ENCODE results near the gene FIBIN.
"Not testable (repeated sequence)": the region's sequence is repeated elsewhere in the genome, so short reads cannot be mapped to it uniquely, and the experiment has no call there.

FIBIN gene

GRCh38 chr11:26993965-26994457 is at the start of gene FIBIN:
TSS of gene FIBIN (plus strand) at chr11:26994112. CDS start at chr11:26994527, 415 bp downstream.
- DNase-seq = no peak

DNA sequence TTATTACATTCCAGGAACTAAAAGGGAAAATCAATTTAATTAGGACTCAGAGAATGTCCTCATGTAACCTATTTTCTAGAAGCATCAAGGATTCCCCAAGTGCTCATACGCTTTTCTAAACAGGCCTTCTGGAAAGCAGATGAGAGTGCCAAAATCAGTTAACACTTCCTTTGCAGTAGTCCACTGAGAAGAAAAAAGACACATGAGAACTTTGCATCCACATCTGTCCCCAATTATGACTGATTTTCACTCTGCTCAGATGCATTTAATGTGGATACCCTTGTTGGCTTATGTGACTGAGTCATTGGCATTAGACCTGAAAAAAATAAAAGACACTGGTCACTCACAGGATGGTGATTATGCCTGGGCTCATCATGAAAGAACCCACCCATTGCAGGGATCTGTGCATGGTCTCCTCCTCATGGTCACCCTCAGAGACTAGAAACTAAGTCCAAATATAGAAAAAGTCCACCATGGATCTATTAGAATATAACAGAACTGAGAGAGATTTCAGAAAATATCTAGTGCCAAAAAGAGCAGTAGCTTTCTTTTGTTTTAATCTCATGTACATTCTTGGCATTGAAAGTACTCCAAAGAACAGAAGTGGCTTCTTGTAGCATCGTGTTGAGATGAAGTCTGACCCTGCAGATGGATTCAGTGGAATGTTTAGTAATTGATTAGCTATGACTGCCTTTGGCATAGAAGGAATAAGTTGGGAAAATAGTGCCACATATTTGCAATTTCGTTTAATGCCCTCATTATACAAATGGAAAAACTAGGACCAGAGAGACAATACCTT is 48.8 kb upstream of the FIBIN start:
- DNase-seq = no peak

GRCh38 chr11:26946257-26946716 is 47.6 kb upstream of the FIBIN start:
- no peak for DNase-seq

DNA sequence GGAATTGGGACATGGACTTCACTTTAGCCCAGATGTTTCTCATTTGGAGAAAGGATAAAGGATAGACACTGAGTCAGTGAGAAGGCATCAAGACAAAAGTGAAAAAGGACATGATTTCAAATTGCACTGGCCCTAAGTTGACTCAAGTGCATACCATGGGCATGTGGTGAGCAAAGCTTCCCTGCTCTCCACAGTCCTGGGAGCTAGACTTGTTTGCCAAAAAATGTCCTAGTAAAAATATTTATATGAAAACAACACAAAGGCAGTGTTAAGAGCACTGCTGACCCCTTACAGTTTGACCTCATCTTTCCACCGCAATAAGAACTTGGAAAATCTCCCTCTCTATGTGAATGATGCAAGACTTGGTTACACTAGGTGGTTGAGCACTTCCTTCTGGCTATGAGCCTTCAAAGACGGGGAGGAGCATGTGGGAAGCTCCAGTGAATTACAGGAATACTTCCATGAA is 46.5 kb upstream of the FIBIN start:
- DNase-seq = no peak

DNA sequence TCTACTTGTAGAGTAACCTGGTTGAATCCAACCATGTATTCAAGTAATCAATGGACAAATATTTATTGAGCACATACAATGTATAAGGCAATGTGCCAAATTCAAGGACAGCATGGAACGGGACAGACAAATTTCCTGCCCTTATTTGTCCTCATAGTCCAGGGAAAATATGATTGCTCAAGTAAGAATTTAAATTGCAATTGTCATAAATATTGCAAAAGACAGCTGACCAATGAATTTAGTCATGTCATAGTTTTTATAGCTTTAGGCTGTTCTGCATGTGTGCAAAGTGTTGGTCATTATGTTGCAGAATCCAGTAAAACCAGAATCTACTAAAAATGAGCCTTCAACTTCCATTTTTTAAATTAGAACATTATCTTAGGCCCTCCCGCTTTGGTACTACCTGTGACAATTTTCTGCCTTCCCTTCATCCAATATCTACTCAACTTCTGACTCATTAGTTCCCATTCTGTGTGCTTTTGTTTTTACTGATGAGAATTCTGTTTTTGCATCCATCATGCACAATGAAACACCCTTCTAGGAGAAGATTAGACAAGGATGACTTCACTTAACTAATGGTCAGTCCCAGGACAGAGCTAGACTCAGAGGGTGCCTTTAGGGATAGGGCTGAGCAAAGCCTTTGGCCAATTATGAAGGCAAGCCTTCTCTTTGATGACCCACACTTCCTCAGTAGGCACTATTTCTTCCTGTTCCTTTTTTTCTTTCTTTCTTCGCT is 45.8 kb upstream of the FIBIN start:
- no peak for DNase-seq

DNA sequence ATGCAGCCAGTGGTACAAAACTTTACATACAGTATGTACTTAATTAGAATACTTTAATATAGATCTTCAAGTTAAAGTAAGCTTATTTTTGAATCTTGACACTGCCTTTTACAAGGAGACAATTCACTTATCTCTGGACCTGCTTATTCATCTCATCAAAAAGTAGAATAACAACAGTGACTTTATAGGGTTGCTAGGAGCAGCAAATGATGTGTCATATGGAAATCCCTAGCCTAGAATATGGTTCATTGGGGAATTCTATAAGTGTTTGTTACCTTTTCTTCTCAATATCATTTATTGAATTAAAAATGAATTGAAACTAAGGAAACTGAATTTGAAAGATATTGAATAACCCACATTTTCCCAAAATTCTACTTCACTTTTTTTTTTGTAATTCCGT is 45.0 kb upstream of the FIBIN start:
- no peak for DNase-seq

DNA sequence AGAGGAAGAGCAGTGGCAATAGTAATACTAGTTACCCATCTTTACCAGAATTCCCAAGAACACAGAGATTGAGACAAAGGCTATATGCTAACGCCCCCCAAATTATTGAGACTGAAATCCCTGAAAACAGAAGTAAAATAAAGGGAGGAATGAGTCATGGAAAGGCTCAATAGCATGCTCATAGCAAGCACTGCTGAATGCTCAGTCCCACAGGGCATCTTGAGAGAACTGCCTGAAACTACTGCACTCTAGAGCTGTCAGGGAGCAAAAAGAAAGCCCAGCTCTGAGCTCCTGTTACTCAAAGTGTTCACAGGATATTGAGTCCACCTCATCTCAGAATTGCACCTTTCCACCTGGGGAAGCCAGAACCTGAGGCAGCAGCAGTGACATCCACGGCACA is 44.1 kb upstream of the FIBIN start:
- no peak for DNase-seq

- DNase-seq = no peak
Measured at GRCh38 chr11:26950260-26950719, 43.6 kb upstream of the FIBIN start.

- no peak for DNase-seq
Measured at GRCh38 chr11:26951809-26952515, 42.0 kb upstream of the FIBIN start.

DNA sequence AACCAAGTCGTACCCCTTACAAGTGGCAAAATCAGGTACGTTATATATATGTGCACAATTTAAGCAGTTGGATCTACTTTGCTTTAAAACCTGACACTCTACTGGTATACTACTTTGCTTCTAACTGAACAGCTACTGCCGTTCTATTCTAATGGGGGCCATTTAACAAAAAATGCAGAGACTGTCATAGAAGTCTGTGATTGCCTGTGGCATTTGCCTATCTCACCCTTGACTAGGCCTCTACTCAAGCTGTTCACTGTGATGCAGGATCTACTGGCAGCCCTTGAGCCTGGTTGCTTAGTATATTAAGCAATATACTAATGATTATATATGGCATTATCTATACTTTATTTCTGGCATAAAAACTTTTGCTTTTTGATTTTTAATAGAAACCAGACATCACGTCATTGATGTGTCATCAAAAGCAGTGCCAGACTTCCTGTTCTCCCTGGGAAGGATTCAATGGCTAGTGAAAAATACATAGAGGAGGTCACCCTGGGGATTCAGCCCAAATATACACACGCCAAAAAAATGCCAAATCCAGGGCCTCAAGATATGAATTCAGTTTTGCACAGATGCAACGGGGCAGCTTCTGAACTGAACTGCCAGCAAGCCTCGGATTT is 40.0 kb upstream of the FIBIN start:
- DNase-seq = no peak

GRCh38 chr11:26958005-26958701 is 35.8 kb upstream of the FIBIN start:
- DNase-seq = no peak

- no peak for DNase-seq
Measured at GRCh38 chr11:26958702-26959049, 35.2 kb upstream of the FIBIN start.

DNA sequence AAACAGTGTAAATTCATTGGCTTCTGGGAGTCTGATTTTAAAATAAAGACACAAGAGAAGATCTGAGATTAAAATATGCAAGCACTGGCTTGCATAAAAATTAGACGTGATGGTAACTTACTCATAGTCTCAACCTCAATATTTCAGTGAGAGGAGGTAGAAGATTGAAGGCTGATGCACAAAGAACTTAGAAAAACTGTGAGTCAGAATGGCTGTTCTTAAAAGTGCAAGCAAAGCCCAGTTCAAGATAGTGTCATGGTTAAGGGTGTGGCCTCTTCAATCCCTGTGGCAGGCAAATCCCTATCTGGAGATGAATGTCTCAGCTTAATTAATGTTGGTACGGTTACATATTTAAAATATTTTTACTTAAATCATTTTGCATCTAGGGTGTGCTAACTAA is 33.6 kb upstream of the FIBIN start:
- no peak for DNase-seq

GRCh38 chr11:26963764-26964163 is 30.1 kb upstream of the FIBIN start:
- DNase-seq = no peak

DNA sequence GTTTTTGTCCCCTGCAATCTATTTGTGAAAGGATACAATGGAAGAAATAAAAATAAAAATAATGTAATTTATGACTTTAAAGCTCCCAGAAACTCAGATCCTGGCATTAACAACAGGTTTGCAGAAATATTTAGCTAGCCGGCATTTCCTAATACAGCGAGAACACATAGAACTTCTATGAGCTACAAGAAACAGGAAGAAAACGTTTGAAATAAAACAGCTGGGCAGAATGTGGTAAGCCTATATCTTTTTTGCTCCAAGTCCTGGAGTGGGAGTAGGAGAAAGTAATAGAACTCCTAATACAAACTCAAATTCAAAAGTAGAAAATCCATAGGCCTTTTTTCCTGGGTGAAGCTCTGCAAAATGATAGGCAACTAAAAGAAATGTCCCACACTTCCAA is 29.6 kb upstream of the FIBIN start:
- DNase-seq = no peak

- DNase-seq = not testable (repeated sequence)
Measured at GRCh38 chr11:26964847-26965485, 28.9 kb upstream of the FIBIN start.

- DNase-seq = no peak
Measured at GRCh38 chr11:26971961-26972360, 22.0 kb upstream of the FIBIN start.

DNA sequence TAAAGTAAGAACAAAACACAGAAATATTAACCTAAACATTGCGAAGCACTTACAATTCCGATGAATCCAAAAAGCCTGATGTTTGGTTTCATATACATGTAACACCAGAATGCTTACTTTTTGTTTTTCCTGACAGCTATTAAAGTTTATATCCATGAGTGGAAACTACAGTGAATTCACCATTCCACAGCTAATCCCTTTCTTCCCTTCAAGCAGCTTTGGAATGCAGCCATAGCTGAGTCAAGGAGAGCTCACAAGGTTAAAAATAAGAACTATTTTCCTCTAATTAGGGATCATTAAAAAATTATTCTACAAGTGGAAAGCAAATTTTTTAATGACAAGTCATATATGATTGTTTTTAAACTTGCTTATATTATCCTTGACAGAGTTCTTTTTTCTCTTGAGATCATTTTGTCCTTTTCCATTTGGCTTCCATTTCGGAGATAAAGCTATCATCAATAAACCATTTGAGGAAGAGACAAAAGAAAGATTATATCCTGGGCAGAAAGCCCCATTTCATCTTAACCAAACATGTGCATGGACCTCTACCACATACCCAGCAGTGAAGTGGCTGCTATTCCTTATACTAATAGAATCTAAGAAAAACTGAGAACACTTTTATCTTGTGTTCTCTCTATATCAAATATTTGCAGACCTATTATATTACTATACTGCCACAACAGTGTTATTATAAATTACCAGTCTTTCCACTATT is 19.7 kb upstream of the FIBIN start:
- no peak for DNase-seq

DNA sequence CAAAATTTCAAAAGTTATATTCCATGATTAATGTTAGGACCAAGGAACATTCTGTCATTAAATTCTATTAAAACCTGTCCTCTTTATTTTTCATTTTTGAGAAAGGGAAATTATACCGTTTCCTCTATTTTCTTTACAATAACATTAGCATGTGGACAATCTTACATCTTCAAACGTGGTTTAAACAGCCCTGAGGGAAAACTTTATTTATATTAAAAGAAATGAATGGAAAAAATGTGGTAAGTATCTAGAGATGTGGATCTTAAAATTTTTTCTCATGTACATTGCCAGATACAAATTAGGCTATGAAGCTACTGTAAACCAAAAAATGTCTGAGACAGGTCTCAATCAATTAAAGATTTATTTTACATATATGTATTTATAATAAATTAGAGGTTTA is 18.9 kb upstream of the FIBIN start:
- no peak for DNase-seq

GRCh38 chr11:26976389-26976788 is 17.5 kb upstream of the FIBIN start:
- DNase-seq = no peak

- DNase-seq = not testable (repeated sequence)
Measured at GRCh38 chr11:26977209-26977608, 16.7 kb upstream of the FIBIN start.

All from NCI-H774 (cell line).